K562 (cell line): ENCODE data around the gene RAB6B. TPM values are rescaled to one million over a fixed set of nuclear protein-coding genes. Genes with fewer than 3 reads are reported as not detected.

ENCODE experiments used
- CBX2 ChIP-seq: fragments of 200-600 bp; sonication (generic); IDR thresholded peaks from one replicate; pipeline ENCODE4 v1.6.1; 2012; ENCODE audit warnings: mild to moderate bottlenecking, low read length, inconsistent platforms; ENCODE audit not compliant: insufficient read depth, poor library complexity, severe bottlenecking
- HDAC2 ChIP-seq: fragments of 450-650 bp; IDR thresholded peaks from 2 replicates; pipeline ENCODE4 v1.6.1; 2016; ENCODE audit warnings: mild to moderate bottlenecking
- HDAC8 ChIP-seq: fragments of 450-650 bp; IDR thresholded peaks from 2 replicates; pipeline ENCODE4 v1.6.1; 2016; ENCODE audit warnings: mild to moderate bottlenecking, missing genetic modification characterization, moderate library complexity, missing compliant biosample characterization
- KLF6 ChIP-seq: fragments of 250-450 bp; sonication (Bioruptor Pico); IDR thresholded peaks from 2 replicates; pipeline ENCODE4 v1.4.0; 2020; ENCODE audit warnings: mild to moderate bottlenecking, moderate library complexity, borderline replicate concordance
- LARP7 ChIP-seq: fragments of 450-650 bp; IDR thresholded peaks from 2 replicates; pipeline ENCODE4 v1.6.1; 2016
- MIER1 ChIP-seq: fragments of 450-650 bp; IDR thresholded peaks from 2 replicates; pipeline ENCODE4 v1.6.1; 2016; ENCODE audit warnings: antibody characterized with exemption, mild to moderate bottlenecking, low read depth
- NFE2 ChIP-seq: IDR thresholded peaks from 2 replicates; pipeline ENCODE4 v1.6.1; 2014; ENCODE audit warnings: antibody characterized with exemption, low read depth
- PHF20 ChIP-seq: fragments of 450-650 bp; IDR thresholded peaks from 2 replicates; pipeline ENCODE4 v1.6.1; 2018; ENCODE audit not compliant: partially characterized antibody
- RUNX1 ChIP-seq: sonication (generic); IDR thresholded peaks from 2 replicates; pipeline ENCODE4 v1.6.1; 2016; ENCODE audit warnings: antibody characterized with exemption, low read depth
- TAF9B ChIP-seq: fragments of 450-650 bp; IDR thresholded peaks from 2 replicates; pipeline ENCODE4 v1.6.1; 2018; ENCODE audit warnings: mild to moderate bottlenecking; ENCODE audit not compliant: partially characterized antibody
- ZNF133 ChIP-seq: fragments of 250-450 bp; sonication (Bioruptor Pico); IDR thresholded peaks from 2 replicates; pipeline ENCODE4 v1.4.0; 2020; ENCODE audit warnings: mild to moderate bottlenecking
- ZNF324 ChIP-seq: fragments of 250-450 bp; sonication (Bioruptor Pico); IDR thresholded peaks from 2 replicates; pipeline ENCODE4 v1.4.0; 2020; ENCODE audit warnings: mild to moderate bottlenecking
- ZNF445 ChIP-seq: fragments of 250-450 bp; sonication (Bioruptor Pico); IDR thresholded peaks from 2 replicates; pipeline ENCODE4 v1.4.0; 2020; ENCODE audit warnings: low read depth, mild to moderate bottlenecking, moderate library complexity
- ZNF780A ChIP-seq: fragments of 250-450 bp; sonication (Bioruptor Pico); IDR thresholded peaks from 2 replicates; pipeline ENCODE4 v1.5.0; 2021; ENCODE audit warnings: mild to moderate bottlenecking
- polyA plus RNA-seq, 8 experiments: library from polyadenylated mRNA; depleted of rRNA in 4 of 8; stranded (reverse) in 5 of 8; unstranded in 3 of 8; fragments of >200 nt; fragmentation: Nextera tagmentation in 2 of 8; fragmentation: Illumina TruSeq in 1 of 8; extraction: Ambion mirVana in 2 of 8; extraction: Trizol in 1 of 8; gene quantifications; 2 replicates each; pipeline versions ENCODE4 v1.2.1 to v1.2.3, GENCODE V29; 2011 to 2014; ENCODE audit warnings: inconsistent platforms in 1 of 8, missing spikeins in 1 of 8
- total RNA-seq, 7 experiments: library from RNA; depleted of rRNA in 6 of 7; stranded (reverse); fragments of >200 nt in 6 of 7; fragmentation: Illumina TruSeq in 2 of 7; extraction: Trizol in 2 of 7; gene quantifications; 2 replicates each; pipeline versions ENCODE4 v1.2.1 to v1.2.3, GENCODE V29; 2011 to 2021; ENCODE audit warnings: low replicate concordance in 1 of 7
- TF ChIP-seq, protein P1 (sequence below): fragments of 250-450 bp; sonication (Bioruptor Pico); IDR thresholded peaks from 2 replicates; pipeline ENCODE4 v1.5.0; 2022; ENCODE audit warnings: mild to moderate bottlenecking
- TF ChIP-seq, protein P2 (sequence below): fragments of 450-650 bp; IDR thresholded peaks from 2 replicates; pipeline ENCODE4 v1.7.1; 2018; ENCODE audit warnings: mild to moderate bottlenecking, low read depth; ENCODE audit not compliant: partially characterized antibody
- TF ChIP-seq, protein P3 (sequence below): sonication (generic); formaldehyde crosslinking; IDR thresholded peaks from 2 replicates; pipeline ENCODE4 v1.8.1; 2023; ENCODE audit warnings: mild to moderate bottlenecking, missing genetic modification reagents
- TF ChIP-seq, protein P4 (sequence below), 2 experiments: IDR thresholded peaks; 2 replicates each; pipeline ENCODE4 v1.6.1; 2011; ENCODE audit warnings: borderline replicate concordance in 1 of 2, control low read depth in 1 of 2, low read depth in 1 of 2, low read length in 1 of 2, mild to moderate bottlenecking in 1 of 2, mixed read lengths in 1 of 2, moderate library complexity in 1 of 2; ENCODE audit not compliant: insufficient read depth in 1 of 2, insufficient read length in 1 of 2, poor library complexity in 1 of 2, severe bottlenecking in 1 of 2; ENCODE audit errors: extremely low read depth in 1 of 2
- TF ChIP-seq, protein P5 (sequence below): fragments of 450-650 bp; formaldehyde crosslinking; IDR thresholded peaks from 2 replicates; pipeline ENCODE4 v1.4.0; 2020; ENCODE audit warnings: mild to moderate bottlenecking, mixed read lengths

RAB6B gene
- total and polyA plus RNA-seq, 9 of the 15 experiments (the other 6 are each of a cell fraction or from before 2014, with no cell fraction given), result 0.60 to 18.1 (median 1.5) TPM

DNA sequence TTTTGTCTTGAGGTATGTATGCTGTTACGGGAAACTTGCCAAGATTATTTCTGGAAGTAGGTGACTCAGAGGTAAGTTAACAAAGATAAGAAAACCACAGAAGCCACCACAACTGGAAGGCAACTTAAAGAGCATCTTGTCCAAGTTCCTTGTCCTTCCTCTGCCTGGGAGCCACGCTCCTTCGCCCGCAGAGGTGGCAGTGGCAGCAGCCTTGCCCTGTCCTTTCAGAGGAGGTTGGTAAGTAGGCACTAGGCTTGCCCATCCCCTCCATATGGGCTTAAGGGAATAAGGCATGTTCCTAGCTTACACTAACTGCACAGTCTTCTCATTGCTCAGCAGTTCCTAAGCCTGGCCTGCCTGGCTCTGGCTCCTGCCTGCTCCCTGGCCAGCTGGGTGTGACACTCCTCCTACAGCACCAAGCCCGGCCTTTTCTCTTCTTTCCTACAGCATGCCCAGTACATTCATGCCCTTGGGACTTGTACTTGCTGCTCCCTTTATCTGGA lies 48.0 kb upstream of the RAB6B start (continued):
- TF ChIP-seq, protein P1, sequence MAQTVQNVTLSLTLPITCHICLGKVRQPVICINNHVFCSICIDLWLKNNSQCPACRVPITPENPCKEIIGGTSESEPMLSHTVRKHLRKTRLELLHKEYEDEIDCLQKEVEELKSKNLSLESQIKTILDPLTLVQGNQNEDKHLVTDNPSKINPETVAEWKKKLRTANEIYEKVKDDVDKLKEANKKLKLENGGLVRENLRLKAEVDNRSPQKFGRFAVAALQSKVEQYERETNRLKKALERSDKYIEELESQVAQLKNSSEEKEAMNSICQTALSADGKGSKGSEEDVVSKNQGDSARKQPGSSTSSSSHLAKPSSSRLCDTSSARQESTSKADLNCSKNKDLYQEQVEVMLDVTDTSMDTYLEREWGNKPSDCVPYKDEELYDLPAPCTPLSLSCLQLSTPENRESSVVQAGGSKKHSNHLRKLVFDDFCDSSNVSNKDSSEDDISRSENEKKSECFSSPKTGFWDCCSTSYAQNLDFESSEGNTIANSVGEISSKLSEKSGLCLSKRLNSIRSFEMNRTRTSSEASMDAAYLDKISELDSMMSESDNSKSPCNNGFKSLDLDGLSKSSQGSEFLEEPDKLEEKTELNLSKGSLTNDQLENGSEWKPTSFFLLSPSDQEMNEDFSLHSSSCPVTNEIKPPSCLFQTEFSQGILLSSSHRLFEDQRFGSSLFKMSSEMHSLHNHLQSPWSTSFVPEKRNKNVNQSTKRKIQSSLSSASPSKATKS, result no peak
- no peak for TF ChIP-seq ZNF445
- no peak for TF ChIP-seq LARP7
- TF ChIP-seq CBX2, result no peak
- TF ChIP-seq HDAC2, result peak; percentile 69
- TF ChIP-seq, protein P2, sequence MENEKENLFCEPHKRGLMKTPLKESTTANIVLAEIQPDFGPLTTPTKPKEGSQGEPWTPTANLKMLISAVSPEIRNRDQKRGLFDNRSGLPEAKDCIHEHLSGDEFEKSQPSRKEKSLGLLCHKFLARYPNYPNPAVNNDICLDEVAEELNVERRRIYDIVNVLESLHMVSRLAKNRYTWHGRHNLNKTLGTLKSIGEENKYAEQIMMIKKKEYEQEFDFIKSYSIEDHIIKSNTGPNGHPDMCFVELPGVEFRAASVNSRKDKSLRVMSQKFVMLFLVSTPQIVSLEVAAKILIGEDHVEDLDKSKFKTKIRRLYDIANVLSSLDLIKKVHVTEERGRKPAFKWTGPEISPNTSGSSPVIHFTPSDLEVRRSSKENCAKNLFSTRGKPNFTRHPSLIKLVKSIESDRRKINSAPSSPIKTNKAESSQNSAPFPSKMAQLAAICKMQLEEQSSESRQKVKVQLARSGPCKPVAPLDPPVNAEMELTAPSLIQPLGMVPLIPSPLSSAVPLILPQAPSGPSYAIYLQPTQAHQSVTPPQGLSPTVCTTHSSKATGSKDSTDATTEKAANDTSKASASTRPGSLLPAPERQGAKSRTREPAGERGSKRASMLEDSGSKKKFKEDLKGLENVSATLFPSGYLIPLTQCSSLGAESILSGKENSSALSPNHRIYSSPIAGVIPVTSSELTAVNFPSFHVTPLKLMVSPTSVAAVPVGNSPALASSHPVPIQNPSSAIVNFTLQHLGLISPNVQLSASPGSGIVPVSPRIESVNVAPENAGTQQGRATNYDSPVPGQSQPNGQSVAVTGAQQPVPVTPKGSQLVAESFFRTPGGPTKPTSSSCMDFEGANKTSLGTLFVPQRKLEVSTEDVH, result no peak
- TF ChIP-seq, protein P3, sequence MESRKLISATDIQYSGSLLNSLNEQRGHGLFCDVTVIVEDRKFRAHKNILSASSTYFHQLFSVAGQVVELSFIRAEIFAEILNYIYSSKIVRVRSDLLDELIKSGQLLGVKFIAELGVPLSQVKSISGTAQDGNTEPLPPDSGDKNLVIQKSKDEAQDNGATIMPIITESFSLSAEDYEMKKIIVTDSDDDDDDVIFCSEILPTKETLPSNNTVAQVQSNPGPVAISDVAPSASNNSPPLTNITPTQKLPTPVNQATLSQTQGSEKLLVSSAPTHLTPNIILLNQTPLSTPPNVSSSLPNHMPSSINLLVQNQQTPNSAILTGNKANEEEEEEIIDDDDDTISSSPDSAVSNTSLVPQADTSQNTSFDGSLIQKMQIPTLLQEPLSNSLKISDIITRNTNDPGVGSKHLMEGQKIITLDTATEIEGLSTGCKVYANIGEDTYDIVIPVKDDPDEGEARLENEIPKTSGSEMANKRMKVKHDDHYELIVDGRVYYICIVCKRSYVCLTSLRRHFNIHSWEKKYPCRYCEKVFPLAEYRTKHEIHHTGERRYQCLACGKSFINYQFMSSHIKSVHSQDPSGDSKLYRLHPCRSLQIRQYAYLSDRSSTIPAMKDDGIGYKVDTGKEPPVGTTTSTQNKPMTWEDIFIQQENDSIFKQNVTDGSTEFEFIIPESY (CRISPR knock-in tag), result no peak
- TF ChIP-seq ZNF133 (CRISPR knock-in tag), result no peak
- no peak for TF ChIP-seq KLF6 (CRISPR knock-in tag)
- TF ChIP-seq ZNF780A (CRISPR knock-in tag), result no peak
- no peak for TF ChIP-seq HDAC8 (tag)
- TF ChIP-seq, protein P4, sequence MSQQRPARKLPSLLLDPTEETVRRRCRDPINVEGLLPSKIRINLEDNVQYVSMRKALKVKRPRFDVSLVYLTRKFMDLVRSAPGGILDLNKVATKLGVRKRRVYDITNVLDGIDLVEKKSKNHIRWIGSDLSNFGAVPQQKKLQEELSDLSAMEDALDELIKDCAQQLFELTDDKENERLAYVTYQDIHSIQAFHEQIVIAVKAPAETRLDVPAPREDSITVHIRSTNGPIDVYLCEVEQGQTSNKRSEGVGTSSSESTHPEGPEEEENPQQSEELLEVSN (IDR thresholded peaks at IDR 0.05; ENCODE audit: borderline replicate concordance in 1 of 2, extremely low read depth in 1 of 2, insufficient read depth in 1 of 2, insufficient read length in 1 of 2, low read depth in 1 of 2, low read length in 1 of 2, poor library complexity in 1 of 2, severe bottlenecking in 1 of 2), result no peak
- TF ChIP-seq, protein P5, sequence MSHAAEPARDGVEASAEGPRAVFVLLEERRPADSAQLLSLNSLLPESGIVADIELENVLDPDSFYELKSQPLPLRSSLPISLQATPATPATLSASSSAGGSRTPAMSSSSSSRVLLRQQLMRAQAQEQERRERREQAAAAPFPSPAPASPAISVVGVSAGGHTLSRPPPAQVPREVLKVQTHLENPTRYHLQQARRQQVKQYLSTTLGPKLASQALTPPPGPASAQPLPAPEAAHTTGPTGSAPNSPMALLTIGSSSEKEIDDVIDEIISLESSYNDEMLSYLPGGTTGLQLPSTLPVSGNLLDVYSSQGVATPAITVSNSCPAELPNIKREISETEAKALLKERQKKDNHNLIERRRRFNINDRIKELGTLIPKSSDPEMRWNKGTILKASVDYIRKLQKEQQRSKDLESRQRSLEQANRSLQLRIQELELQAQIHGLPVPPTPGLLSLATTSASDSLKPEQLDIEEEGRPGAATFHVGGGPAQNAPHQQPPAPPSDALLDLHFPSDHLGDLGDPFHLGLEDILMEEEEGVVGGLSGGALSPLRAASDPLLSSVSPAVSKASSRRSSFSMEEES (CRISPR knock-in tag), result no peak
- TF ChIP-seq RUNX1, result 0 out of 2 replicates have a peak, but pooled peaks have one; percentile 36
- TF ChIP-seq NFE2, result peak; percentile 2; the same call in 1 of the 2 replicates
- no peak for TF ChIP-seq PHF20
- no peak for TF ChIP-seq ZNF324 (CRISPR knock-in tag)
- no peak for TF ChIP-seq TAF9B
- no peak for TF ChIP-seq MIER1
